DMS53 (cell line): ENCODE results near the gene TNIK.

Source experiments
- DNase-seq: peaks from one replicate; lab custom pipeline; 2025; lab: John Stamatoyannopoulos, UW

Gene TNIK

GRCh38 chr3:171088964-171089754, 371.0 kb downstream of the TNIK start:
- DNase-seq, result peak; percentile 57

DNA sequence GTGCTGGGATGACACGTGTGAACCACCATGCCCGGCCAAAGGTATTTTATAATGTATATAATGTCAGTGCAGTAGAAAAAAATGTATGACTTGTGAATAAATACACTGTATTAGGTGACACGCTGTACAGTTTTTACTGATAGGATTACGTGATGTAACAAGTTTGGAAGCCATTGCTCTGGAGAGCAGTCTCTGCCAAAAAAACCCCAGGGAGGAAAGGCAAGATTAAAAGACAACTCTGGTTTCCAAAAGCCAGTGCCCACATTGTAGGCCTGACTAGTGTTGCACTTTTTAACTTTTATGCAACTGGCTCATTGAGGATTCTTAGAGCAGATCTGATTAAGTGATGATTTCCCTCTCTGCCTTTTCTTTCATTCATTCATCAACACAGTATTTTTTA, 371.7 kb downstream of the TNIK start:
- DNase-seq, result peak; percentile 24

GRCh38 chr3:171086914-171087313, 373.3 kb downstream of the TNIK start:
- DNase-seq, result peak; percentile 73

DNA sequence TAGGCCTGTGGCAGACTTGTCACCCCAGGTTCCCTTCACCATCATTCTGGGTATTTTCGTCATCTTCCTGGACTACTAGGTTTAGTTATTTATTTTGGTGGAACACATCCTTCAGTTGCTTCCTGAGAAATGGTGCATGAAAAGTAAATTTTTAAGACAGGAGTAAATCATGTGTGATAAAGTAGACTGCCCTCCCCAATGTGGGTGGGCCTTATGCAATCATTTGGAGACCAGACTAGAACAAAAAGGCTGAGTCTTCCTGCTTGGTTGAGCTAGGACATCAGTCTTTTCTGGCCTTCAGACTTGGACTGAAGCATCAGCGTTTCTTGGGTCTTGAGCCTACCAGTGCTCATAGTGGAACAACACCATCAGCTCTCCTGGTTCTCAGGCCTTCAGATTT, 382.9 kb downstream of the TNIK start:
- DNase-seq, result no peak

GRCh38 chr3:171072432-171072831, 387.8 kb downstream of the TNIK start:
- no peak for DNase-seq

DNA sequence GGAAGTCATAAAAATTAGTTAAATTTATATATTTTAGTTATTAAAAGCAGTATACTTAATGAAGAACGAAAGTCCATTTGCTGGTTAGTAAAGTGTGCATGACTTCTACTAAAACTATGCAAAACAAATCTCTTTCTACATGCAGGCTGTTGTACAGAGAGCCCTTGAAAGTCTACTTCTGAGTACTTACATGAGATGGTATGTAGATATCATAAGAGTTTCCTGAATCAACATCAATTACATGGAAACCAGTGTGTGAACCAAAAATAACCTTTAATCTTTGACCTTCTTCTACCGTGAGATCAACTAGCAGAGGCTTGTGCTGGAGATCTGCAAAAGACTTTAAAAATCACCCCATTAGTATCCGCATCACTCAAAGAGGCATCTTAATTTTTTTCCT, 391.5 kb downstream of the TNIK start:
- peak; percentile 9 for DNase-seq

DNA sequence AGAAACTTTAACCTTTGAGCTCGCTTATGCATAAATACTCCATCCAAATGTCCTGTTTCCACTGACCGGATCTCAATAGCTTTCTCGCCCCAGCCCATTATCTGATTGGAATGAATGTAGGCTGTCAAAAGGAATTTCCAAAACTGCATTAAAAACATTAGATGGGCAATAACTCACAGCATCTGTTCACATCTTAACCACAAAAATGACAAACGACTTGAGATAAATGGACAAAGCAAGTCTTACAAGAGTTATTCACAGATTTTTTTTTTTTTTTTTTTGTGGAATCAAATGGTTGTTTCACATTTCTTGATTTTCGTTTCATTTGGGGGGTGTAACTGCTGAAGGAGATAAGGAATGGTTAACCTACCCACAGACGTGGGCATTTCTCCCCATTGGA, 394.0 kb downstream of the TNIK start:
- no peak for DNase-seq

DNA sequence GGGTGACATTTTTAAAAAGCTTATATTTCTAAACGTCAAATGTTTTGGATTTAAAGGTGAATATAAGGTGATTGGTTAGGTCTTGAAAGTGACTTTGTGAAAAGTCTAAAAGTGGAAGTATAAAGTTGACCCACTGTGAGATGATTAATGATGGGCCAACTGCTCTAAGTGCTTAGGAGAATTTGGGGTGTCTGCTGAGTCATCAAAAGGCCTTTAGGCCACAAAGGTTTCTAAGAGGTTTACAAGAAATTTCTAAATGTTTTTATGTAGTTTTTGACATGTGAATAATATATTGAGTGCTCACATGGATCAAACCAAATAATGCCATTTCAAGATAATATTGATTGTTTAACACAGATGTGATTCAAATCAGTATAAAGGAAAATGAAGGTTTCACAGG, 394.5 kb downstream of the TNIK start:
- DNase-seq, result no peak

DNA sequence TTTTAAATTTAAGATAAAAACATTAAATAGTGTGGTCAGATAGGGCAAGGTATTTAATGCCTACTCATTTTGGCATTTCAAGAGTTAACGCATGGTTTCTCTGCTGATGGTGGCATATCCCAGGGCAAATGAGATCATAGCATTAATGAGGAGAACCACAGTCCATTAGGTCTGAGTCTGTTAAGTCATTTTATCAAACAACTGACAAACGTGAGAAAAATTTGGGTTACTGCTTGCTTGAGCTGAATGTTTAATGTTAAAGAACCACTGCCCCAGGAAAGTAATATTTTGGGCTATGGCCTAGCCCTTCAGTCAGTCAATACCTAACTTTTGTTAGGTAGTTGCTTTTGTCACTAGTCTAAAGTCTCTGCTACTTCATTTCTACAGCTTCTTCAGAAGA, 395.7 kb downstream of the TNIK start:
- no peak for DNase-seq

GRCh38 chr3:171061749-171062148, 398.5 kb downstream of the TNIK start:
- DNase-seq, result no peak

DNA sequence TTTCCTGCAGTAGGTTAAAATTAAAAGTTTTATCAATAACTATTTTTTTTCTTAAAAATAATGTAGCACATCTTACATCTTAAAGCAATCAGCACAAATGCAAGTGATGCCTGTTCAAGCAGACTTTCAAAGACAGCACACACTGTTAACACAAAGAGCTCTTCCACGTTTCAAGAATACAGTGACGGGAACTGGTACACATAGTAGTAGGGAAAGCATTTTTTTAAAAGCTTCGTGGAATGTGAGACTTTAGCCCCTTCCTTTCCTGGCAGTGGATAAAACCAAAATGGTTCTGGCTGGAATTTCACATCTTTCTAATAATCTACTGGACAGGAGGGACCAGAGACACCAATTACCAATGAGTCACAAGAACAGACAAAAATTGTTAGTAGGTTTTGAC, 400.2 kb downstream of the TNIK start:
- no peak for DNase-seq

DNA sequence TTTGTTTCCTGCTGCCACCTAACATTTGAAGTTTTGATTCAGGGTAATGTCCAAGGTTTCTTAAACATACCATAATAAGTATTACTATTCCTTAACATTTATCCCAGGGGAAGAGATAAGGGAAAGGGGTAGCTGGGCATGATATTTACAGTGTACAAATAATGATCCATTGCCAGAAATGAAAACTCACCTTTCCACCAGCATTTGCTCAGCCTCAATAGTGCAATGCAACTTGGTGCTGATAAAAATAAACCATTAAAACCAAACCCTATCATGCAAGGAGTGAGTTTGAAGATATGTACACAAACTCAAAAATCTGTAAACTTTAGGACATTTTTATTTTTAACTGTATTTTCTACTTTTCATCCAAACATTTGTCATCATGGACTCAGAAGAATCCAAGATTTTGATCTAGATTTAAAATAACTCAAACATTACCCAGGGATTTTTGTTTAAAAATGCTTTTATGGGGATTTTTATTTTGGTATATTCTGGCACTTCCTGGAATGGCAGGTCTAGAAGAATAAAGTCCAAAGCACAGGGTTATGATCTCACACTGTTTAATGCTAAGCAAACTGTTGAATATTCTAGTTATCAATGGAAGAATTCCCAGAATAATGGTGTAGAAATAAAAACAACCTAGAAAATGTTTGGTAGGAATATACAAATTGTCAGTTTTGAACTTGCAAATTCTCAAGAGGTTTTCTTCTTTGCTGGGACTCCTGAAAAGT, 401.2 kb downstream of the TNIK start:
- DNase-seq, result no peak

DNA sequence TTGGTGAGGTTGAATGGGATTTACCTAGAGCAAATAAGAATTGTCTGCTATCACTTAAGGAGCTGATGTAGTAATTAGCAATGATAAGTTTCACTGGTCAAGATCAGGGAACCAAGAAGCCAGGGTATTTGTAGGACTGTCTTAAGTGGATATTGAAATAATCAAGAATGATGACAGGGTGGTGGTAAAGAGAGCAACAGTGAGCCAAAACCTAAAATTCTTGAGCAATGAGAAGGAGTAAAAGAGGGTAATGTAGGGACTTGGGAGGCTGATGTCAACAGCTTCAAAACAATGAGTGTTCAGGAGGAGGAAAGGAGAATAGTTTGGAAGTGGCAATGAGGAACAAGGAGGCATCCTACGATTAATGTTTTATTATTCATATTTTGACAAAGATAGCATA, 402.1 kb downstream of the TNIK start:
- no peak for DNase-seq

DNA sequence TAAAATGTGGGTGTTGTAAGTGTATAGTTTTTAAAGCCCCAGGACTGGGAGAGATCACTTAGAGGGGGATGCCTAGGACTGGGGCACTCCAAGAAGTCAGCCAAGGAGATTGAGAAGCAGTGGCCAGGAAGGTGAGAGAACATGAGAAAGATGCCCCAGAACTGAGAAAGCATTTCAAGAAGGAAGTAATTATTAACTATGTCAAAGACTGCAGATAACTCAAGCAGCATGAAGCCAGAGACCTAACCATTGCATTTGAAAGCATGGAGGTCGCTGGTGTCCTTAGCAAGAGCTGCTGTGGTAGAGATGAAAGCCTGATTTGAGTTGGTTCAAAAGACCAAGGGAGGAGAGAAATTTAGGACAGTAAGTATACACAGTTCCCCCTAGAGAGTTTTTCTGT, 403.1 kb downstream of the TNIK start:
- DNase-seq, result no peak

DNA sequence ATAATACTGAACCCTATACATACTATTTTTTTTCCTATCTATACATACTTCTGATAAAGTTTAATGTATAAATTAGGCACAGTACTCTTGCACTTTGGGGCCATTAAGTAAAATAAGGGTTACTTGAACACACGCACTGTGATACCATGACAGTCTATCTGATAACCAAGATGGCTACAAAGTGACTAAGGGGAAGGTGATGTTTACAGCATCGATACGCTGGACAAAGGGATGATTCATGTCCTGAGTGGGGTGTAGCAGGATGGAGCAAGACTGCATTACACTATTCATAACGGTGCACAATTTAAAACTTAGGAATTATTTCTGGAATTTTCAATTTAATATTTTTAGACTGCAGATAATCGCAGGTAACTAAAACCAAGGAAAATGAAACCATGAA, 403.7 kb downstream of the TNIK start:
- peak; percentile 37 for DNase-seq

DNA sequence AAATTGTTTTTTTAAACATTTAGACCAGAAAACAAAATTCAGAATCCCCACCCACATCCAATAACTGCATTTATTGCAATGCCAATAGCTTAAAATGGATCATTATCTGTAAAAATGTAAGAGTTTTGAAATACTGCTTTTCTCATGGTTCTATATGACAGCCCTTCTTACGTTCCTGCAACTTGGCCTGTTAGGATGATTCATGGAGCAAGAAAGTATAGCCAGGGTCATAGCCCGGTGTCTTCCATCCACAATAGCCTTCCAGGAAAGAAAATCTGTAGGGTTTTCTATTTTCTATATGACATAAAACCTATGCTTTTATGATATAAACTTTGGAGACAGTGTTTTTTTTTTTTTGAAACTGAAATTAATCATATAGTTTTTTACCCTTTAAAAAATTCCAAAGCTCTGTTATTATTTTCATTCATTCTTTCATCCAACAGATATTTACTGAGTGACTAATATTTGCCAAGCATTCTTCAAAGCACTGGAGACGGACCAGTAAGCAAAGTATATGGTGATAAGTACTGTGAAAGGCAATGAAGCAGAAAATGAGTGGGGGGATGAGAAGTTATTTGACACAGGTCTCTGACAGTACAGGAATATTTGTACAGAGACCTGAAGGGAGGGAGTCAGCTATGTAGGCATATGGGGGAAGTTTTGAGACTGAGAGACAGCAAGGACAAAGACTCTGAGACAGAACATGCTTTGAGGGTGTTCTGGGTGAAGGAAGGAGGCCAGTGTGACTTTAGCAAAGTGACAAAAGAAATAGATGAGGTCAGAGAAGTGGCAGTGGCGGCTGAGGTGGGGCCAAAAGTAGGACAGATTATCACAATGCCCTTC, 404.6 kb downstream of the TNIK start:
- peak; percentile 84 for DNase-seq

- DNase-seq, result no peak
These were observed 405.3 kb downstream of the TNIK start for GRCh38 chr3:171054921-171055320.

GRCh38 chr3:171054231-171054630, 406.0 kb downstream of the TNIK start:
- no peak for DNase-seq

DNA sequence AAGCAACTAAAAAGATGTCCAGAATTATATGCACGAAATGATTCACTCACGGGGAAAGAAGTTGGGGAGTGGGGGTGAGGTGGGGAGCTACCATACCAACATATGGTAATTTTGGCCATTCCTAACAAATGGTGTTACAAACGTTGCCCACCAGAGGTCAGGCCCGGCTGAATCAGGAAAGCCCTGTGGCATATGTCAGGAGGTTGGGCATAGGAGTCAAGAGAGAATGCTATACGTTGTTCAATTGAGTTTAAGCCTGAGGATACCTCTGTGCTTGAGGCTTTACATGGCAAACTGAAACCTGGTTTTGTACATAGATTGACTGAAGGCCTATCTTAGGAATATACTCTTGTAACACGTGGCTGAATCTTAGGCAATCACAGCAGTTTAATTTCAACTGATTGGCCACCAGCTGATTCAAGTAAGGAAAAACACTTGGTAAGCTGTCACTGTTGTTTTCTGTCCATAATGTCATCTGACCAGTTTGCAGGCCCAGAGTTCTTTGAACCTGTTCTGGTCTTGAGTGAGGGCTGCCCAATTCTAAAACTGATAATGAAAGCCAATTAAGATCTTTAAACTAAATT, 410.3 kb downstream of the TNIK start:
- DNase-seq, result peak; percentile 80

- DNase-seq, result no peak
These were observed 413.4 kb downstream of the TNIK start for GRCh38 chr3:171046760-171047159.

- no peak for DNase-seq
These were observed 415.1 kb downstream of the TNIK start for GRCh38 chr3:171044835-171045793.
